Endometrial microvascular endothelial cells (primary cell): Measurements from ENCODE around the gene CILP2. TPM values are rescaled to one million over a fixed set of nuclear protein-coding genes. Genes with fewer than 3 reads are reported as not detected.

Experiments used
- in situ Hi-C: cut with HindIII; loops from 2 replicates; pipeline ENCODE4 v1.10.0; 2017; ENCODE audit warnings: low sequenced_read_pairs, low pct_unique_long_range_greater_than_20kb; ENCODE audit errors: inconsistent ontology term
- total RNA-seq: library from RNA; depleted of rRNA; stranded (reverse); fragments of >200 nt; gene quantifications from one replicate; pipeline ENCODE4 v1.2.3, GENCODE V29; 2015; ENCODE audit errors: inconsistent ontology term

CILP2 gene
- total RNA-seq, 1 donor from 2014 or later: not detected

DNA sequence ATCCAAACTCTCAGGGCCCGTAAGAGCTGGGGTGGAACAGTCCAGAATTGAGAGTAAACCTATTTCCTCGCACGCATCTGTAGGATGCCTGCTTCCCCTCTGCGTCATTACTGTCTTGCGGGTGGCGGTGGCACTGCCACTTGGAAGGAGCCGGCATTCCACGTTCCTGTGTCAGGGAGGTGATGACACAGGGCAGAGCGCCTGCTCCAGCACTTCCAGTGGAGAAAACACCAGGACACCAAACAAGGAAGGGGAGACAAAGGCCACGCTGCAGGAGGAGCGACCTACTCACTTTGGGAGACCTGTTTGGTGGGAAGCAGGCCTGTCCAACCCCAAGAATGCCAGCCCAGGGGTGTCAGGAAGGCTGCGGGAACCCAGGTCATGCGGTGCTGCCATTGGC is 43.3 kb downstream of the CILP2 start:
- in situ Hi-C loops: no loop called here

DNA sequence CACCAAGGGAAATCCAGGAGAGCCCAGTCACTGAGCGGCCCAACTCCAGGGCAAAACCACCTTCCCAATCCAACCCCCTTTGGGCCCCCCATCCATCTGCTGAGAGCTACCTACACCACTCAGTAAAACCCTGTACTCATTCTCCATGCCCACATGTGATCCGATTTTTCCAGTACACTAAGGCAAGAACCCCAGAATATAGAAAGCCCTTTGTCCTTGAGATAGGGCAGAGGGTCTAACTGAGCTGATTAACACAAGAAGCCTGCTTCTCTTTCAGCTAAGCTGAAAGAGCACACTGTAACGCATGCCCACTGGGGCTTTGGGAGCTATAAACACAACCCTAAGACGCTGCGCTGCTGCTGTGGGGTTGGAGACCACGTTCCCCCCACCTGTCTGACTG is 44.4 kb downstream of the CILP2 start:
- in situ Hi-C loops: no loop called here

DNA sequence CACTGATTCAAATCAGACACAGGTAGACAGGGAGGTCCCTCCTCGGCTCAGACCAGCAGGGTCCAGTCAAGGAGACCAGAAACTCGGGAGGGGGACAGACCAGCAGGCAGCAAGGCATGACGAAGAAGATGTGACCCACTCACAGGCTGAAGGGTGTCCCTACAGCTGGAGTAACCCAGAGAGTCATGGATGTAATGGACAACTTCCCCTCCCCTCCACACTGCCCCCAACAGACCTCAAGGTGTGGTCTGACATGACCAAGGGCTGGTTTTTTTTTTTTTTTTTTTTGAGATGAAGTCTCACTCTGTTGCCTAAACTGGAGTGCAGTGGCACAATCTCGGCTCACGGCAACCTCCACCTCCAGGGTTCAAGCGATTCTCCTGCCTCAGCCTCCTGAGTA is 46.3 kb downstream of the CILP2 start:
- in situ Hi-C loops: no loop called here

DNA sequence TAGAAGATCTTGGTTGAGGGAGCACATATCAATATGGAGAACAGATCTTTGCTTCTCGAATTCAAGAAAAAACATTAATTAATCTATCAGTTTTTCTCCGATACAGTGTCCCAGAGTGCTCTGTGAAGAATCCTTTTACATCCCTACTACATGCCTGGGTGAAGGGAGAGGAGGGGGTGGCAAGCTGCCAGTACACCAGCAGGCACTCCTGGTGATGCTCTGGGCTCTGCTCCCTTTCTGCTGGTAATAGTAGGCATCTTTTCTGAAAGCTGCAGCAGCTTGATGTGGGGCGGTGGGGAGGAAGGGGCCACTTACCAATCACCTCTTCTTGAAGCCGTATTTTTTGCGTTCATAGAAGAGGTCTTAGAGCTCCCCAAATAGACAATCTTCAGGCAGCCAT is 49.7 kb downstream of the CILP2 start:
- in situ Hi-C loops: no loop called here

DNA sequence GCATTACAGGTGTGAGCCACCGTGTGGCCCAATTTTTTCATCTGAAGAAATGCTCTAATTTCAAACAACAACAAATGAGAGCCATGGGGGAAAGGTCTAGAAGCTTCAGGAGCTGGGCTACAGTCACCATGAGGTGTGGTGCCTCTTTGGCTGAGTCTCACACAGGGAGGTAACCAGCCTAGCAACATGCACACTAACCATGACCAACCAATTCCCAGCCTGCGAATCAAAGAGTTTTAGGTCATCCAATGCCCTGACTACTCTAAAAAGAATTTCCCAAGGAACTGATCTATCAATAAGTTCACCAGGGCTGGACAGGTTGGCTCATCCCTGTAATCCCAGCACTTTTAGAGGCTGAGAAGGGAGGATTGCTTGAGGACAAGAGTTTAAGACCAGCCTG is 50.5 kb downstream of the CILP2 start:
- in situ Hi-C loops: no loop called here

DNA sequence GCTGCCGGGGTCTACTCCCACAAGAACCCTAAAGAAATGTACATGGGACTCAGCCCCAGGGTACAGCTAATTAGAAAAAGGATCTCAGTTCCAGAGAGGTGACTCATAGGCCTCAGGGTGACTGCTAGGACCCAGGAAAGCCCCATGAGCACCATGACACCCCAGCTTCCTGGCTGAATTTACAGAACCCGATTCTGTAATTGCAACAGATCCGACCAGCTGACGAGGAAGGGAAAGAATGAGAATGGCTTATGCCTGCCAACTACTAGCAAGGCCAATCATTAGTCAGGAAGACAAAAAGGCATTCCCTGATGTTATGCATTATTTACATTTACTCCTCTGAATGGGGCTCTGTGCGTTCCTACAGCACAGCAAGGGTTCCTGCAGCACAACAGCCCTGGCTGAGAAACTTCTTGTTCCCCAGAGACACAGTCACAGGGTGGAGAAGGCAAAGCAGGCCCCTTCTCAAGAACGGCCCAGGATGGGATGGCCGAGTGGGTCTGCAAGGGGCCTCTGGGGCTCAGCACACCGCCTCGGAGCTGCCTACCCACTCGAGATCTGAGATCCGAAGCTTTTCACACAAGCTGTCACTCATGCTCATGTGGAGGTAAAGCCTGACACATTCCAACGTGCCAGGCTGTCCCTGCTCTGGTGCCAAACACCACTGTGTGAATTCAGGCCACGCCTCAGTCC is 53.2 kb downstream of the CILP2 start:
- in situ Hi-C loops: no loop called here

DNA sequence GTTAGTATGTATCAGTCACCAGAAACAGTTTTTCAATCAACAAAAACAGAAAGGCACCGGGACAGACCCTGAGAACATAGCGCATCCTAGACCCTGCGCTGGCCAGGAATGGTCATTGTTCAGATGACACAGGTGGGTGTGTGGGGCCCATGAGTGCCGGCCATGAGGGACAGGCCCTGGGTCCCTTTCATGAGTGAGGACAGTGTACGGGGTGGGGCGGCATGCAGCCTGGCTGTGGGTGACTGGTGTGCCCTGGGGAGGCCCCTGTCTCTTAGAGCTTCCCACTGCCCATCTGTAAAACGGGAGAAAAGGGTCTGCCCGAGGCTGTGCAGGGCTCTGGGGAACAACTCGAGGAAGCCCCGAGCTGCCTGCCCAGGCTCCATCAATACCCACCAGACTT is 54.6 kb downstream of the CILP2 start:
- in situ Hi-C loops: no loop called here

DNA sequence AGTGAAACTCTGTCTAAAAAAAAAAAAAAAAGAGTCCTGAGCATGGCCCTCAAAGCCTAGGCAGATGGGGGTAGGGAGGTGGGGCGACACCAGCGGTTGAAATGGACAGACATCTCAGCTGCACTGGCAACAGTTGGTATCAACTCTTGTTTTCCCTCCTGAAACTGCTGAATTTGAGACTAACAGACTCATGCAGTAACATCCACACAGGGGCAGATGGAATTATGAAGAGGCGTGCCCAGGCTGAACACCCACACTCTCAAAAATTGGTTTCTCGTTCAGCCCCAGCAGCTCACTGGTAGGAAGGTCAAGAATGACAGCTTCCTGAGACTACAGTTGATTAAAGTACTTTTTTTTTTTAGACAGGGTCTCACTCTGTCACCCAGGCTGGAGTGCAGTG is 56.3 kb downstream of the CILP2 start:
- in situ Hi-C loops: no loop called here

DNA sequence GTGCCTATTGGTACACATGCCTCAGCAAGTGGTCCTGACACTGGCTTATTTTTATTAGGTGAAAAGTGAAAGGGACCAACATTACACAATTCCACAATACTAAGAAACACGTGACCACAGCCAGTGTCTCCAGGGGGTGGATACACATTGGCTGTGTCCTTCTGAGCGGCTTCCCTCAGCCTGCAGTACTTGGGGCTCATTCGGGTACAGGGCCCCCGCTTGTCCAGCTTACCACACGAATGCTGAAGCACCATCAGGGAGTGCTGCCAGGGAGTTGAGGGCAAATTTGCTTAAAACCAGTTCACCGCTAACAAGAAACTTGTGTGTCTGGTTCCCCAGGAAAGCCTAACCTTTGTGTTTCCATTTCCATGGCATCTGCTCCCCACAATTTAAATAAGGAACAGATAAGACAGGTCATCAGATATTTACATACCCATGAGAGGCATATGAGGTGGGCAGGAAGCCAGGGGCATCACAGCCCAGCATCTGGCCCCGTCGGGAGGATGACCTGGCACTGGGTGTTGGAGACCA is 57.2 kb downstream of the CILP2 start:
- in situ Hi-C loops: no loop called here

Other genes with a start within 250 kb of the CILP2 start
- 32.2 TPM for gene SUGP1, start 217.8 kb upstream of the CILP2 start, total RNA-seq
- gene MAU2, start 217.4 kb upstream of the CILP2 start, total RNA-seq: 35.3 TPM
- gene GATAD2A, start 132.6 kb upstream of the CILP2 start, total RNA-seq: 102 TPM
- 0.09 TPM for gene TSSK6, start 22.7 kb upstream of the CILP2 start, total RNA-seq
- 2.9 TPM for gene NDUFA13, start 22.0 kb upstream of the CILP2 start, total RNA-seq
- not detected for gene YJEFN3, start 9.4 kb upstream of the CILP2 start, total RNA-seq
- gene PBX4, start 80.4 kb downstream of the CILP2 start, total RNA-seq: not detected
- gene LPAR2, start 90.0 kb downstream of the CILP2 start, total RNA-seq: 0.56 TPM
- gene GMIP, start 105.4 kb downstream of the CILP2 start, total RNA-seq: 29.0 TPM
- 46.7 TPM for gene ATP13A1, start 125.4 kb downstream of the CILP2 start, total RNA-seq
- 3.7 TPM for gene ZNF101, start 130.6 kb downstream of the CILP2 start, total RNA-seq
- gene ZNF14, start 194.8 kb downstream of the CILP2 start, total RNA-seq: 1.8 TPM